CD4-positive, alpha-beta T cell treated with Interleukin-4 for 4 hours (primary cell): ENCODE data around the gene USB1.

Source experiments
- DNase-seq: peaks from one replicate; pipeline ENCODE4 v3.0.0-alpha.2; 2020

Gene USB1

GRCh38 chr16:58000706-58001676 lies at the start of gene USB1:
Gene USB1, plus strand, starts transcription at chr16:58001407. Its CDS starts 77 bp downstream, at chr16:58001484.
- peak; percentile 78 for DNase-seq

- no peak for DNase-seq
Observed at GRCh38 chr16:57952909-57953308, 48.3 kb upstream of the USB1 start.

GRCh38 chr16:57953857-57954256 lies 47.4 kb upstream of the USB1 start:
- no peak for DNase-seq

GRCh38 chr16:57955572-57956188 lies 45.5 kb upstream of the USB1 start:
- DNase-seq = no peak

- DNase-seq = no peak
Observed at GRCh38 chr16:57956270-57956808, 44.9 kb upstream of the USB1 start.

- no peak for DNase-seq
Observed at GRCh38 chr16:57956924-57957672, 44.1 kb upstream of the USB1 start.

GRCh38 chr16:57957673-57958392 lies 43.4 kb upstream of the USB1 start:
- no peak for DNase-seq

GRCh38 chr16:57958544-57958943 lies 42.7 kb upstream of the USB1 start:
- no peak for DNase-seq

GRCh38 chr16:57959121-57959520 lies 42.1 kb upstream of the USB1 start:
- no peak for DNase-seq

- no peak for DNase-seq
Observed at GRCh38 chr16:57959804-57960203, 41.4 kb upstream of the USB1 start.

- DNase-seq = no peak
Observed at GRCh38 chr16:57960310-57960709, 40.9 kb upstream of the USB1 start.

GRCh38 chr16:57960826-57961472 lies 40.3 kb upstream of the USB1 start:
- DNase-seq = no peak

GRCh38 chr16:57961538-57961937 lies 39.7 kb upstream of the USB1 start:
- DNase-seq = no peak

GRCh38 chr16:57962046-57962445 lies 39.2 kb upstream of the USB1 start:
- DNase-seq = no peak

- DNase-seq = no peak
Observed at GRCh38 chr16:57962756-57963155, 38.5 kb upstream of the USB1 start.

GRCh38 chr16:57964157-57964700 lies 37.0 kb upstream of the USB1 start:
- DNase-seq = no peak

- DNase-seq = no peak
Observed at GRCh38 chr16:57966204-57966771, 34.9 kb upstream of the USB1 start.

- DNase-seq = no peak
Observed at GRCh38 chr16:57966986-57967385, 34.2 kb upstream of the USB1 start.

GRCh38 chr16:57967916-57968315 lies 33.3 kb upstream of the USB1 start:
- no peak for DNase-seq

GRCh38 chr16:57969451-57970123 lies 31.6 kb upstream of the USB1 start:
- DNase-seq = no peak

GRCh38 chr16:57970319-57970718 lies 30.9 kb upstream of the USB1 start:
- DNase-seq = no peak
